GM19438 (cell line): ENCODE data around the gene ZNF586.
"Not testable (repeated sequence)": the region's sequence is repeated elsewhere in the genome, so short reads cannot be mapped to it uniquely, and the experiment has no call there.

Experiments
- ATAC-seq: cut with Tn5 transposase; IDR thresholded peaks from one replicate; pipeline ENCODE4 v1.9.1; 2021; ENCODE audit warnings: low read depth; ENCODE audit not compliant: unreplicated experiment

The ZNF586 gene

GRCh38 chr19:57789288-57789687 lies 19.8 kb downstream of the ZNF586 start:
- ATAC-seq, result no peak

- not testable (repeated sequence) for ATAC-seq
Measured at GRCh38 chr19:57796580-57796979, 27.1 kb downstream of the ZNF586 start.

- no peak for ATAC-seq
Measured at GRCh38 chr19:57800696-57801095, 31.2 kb downstream of the ZNF586 start.

- no peak for ATAC-seq
Measured at GRCh38 chr19:57802269-57802668, 32.8 kb downstream of the ZNF586 start.

- ATAC-seq, result no peak
Measured at GRCh38 chr19:57803265-57803593, 33.8 kb downstream of the ZNF586 start.

GRCh38 chr19:57803594-57804325 lies 34.3 kb downstream of the ZNF586 start:
- ATAC-seq, result no peak

GRCh38 chr19:57807541-57807940 lies 38.1 kb downstream of the ZNF586 start:
- no peak for ATAC-seq

GRCh38 chr19:57810410-57811295 lies 41.2 kb downstream of the ZNF586 start:
- ATAC-seq, result not testable (repeated sequence)

GRCh38 chr19:57812226-57812625 lies 42.8 kb downstream of the ZNF586 start:
- no peak for ATAC-seq

- ATAC-seq, result not testable (repeated sequence)
Measured at GRCh38 chr19:57812975-57813820, 43.7 kb downstream of the ZNF586 start.

GRCh38 chr19:57813919-57814504 lies 44.5 kb downstream of the ZNF586 start:
- no peak for ATAC-seq

GRCh38 chr19:57814505-57815246 lies 45.2 kb downstream of the ZNF586 start, which contains the start of gene ZNF552:
Gene ZNF552, minus strand, starts transcription at chr19:57814913. Its CDS starts 170 bp downstream, at chr19:57814743.
- ATAC-seq, result peak; percentile 50

- ATAC-seq, result no peak
Measured at GRCh38 chr19:57815247-57816075, 46.0 kb downstream of the ZNF586 start.

GRCh38 chr19:57816652-57817051 lies 47.2 kb downstream of the ZNF586 start:
- ATAC-seq, result no peak

GRCh38 chr19:57817976-57818375 lies 48.5 kb downstream of the ZNF586 start:
- no peak for ATAC-seq

- no peak for ATAC-seq
Measured at GRCh38 chr19:57818378-57818777, 48.9 kb downstream of the ZNF586 start.

- ATAC-seq, result peak; percentile 90
Measured at GRCh38 chr19:57819475-57820148, 50.1 kb downstream of the ZNF586 start.

GRCh38 chr19:57820599-57820998 lies 51.1 kb downstream of the ZNF586 start:
- no peak for ATAC-seq
